ENCODE results near the gene PDGFA.

The PDGFA gene

DNA sequence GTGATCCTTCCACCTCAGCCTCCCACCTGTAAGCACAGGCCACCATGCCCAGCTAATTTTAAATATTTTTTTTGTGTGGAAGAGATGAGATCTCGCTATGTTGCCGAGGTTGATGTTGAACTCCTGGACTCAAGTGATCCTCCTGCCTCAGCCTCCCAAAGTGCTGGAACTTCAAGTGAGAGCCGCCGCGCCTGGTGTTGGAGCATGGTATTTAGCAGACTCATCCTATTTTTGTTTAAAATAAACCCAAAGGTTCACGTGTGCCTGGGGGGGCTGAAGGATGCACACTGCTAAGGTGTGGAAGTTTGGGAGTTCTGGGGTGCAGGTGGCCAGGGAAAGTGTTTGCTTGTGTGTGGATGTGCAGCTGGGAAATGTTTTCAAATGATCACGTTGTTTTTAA, 18.1 kb downstream of the PDGFA start:
- TF ChIP-seq, protein P1, sequence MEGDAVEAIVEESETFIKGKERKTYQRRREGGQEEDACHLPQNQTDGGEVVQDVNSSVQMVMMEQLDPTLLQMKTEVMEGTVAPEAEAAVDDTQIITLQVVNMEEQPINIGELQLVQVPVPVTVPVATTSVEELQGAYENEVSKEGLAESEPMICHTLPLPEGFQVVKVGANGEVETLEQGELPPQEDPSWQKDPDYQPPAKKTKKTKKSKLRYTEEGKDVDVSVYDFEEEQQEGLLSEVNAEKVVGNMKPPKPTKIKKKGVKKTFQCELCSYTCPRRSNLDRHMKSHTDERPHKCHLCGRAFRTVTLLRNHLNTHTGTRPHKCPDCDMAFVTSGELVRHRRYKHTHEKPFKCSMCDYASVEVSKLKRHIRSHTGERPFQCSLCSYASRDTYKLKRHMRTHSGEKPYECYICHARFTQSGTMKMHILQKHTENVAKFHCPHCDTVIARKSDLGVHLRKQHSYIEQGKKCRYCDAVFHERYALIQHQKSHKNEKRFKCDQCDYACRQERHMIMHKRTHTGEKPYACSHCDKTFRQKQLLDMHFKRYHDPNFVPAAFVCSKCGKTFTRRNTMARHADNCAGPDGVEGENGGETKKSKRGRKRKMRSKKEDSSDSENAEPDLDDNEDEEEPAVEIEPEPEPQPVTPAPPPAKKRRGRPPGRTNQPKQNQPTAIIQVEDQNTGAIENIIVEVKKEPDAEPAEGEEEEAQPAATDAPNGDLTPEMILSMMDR (IDR thresholded peaks at IDR 0.05; ENCODE audit: control insufficient read depth, insufficient read depth, low read depth, low read length, missing control alignments), result no peak
- no peak overlapping the region for H3K4me3 ChIP-seq (ENCODE audit: control insufficient read depth, low read depth, low read length)
- no peak for DNase-seq (ENCODE audit: low read depth)

DNA sequence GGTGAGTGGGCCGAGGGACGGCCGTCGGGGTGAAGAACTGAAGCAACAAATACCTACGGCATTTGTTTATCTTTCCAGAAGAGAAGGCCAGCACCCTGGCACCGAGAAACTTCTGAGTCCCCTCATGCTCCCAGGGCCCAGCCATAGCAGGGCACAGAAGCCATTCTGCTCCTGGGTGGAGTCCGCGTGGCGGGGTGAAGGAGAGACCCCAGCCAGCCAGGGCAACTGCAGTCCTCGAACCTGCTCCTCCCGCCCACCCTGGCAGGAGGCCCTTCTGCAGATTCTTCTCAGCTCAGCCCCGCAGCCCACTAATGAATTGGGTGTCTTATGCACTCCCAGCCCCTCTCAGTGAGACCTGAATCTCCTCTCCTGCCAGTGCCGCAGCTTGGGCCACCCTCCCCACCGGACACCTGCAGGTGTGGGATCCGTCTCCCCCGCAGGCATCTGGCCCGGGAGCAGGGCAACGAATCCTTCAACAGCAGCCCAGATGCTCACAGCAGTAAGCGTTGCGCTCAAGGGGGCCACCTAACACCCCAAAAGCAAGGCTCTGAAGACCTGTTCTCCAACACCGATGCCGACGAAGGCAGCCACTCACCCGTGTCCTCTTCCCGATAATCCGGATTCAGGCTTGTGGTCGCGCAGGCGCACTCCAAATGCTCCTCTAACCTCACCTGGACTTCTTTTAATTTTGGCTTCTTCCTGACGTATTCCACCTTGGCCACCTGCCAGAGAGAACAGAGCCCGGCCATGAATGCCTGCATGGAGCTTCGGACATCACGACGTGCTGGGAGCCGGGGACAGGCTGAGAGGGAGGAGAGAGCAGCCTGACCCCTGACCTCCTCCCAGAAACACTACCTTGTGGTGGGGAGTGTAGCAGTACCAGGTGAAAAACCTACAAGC, 18.9 kb downstream of the PDGFA start:
- no peak for DNase-seq (ENCODE audit: low read depth)
- H3K4me3 ChIP-seq (ENCODE audit: control insufficient read depth, low read depth, low read length), result no peak overlapping the region
- TF ChIP-seq, protein P1 (IDR thresholded peaks at IDR 0.05; ENCODE audit: control insufficient read depth, insufficient read depth, low read depth, low read length, missing control alignments), result no peak

GRCh38 chr7:499853-500485, 19.7 kb downstream of the PDGFA start:
- DNase-seq (ENCODE audit: low read depth), result no peak
- TF ChIP-seq, protein P1 (IDR thresholded peaks at IDR 0.05; ENCODE audit: control insufficient read depth, insufficient read depth, low read depth, low read length, missing control alignments), result no peak

GRCh38 chr7:498678-499641, 20.7 kb downstream of the PDGFA start:
- TF ChIP-seq, protein P1 (IDR thresholded peaks at IDR 0.05; ENCODE audit: control insufficient read depth, insufficient read depth, low read depth, low read length, missing control alignments), result no peak
- H3K4me3 ChIP-seq (ENCODE audit: control insufficient read depth, low read depth, low read length), result no peak overlapping the region
- DNase-seq (ENCODE audit: low read depth), result no peak

More at GRCh38 chr7:499853-500485, 19.7 kb downstream of the PDGFA start:
- no peak overlapping the region for H3K4me3 ChIP-seq (ENCODE audit: control insufficient read depth, low read depth, low read length)

DNA sequence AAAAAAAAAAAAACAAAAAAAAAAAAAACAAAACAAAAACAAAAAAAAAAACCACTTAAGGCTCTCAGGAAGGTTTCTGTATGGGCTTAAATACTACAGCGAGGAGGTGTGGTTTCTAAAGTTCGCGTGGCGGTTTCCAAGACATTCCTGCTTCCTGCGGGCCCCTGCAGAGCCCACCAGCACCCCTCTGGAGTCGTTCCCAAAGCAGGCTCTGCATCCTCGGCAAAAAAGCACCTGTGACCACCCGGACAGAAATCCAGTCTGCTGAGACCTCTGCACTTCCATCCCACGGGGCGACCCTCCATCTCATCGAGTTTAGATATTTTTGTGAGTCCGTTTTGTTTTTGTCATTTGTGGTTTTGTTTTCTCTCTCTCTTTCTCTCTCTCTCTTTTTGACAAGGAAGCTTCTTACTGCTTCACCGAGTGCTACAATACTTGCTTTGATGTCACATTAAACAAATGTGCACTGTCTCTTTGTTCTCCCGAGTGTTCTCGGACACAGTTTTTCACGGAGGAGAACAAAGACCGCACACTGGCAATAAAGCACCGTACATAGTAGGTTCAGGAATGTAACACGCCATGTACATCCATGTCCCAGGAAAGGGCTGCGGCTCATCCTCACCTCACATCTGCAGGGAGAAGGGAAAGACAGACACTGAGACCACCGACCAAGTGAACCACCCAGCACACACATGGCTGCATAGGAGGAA, 21.5 kb downstream of the PDGFA start:
- no peak overlapping the region for H3K4me3 ChIP-seq (ENCODE audit: control insufficient read depth, low read depth, low read length)
- TF ChIP-seq, protein P1 (IDR thresholded peaks at IDR 0.05; ENCODE audit: control insufficient read depth, insufficient read depth, low read depth, low read length, missing control alignments), result no peak
- no peak for DNase-seq (ENCODE audit: low read depth)

Measured in AG09309 (cell line).